Ureter (tissue), 1 donor: ENCODE data around the gene TEF. TPM values are rescaled to one million over a fixed set of nuclear protein-coding genes. Genes with fewer than 3 reads are reported as not detected.

Experiments
- DNase-seq: peaks from one replicate; pipeline ENCODE4 v3.0.0-alpha.2; 2020; ENCODE audit warnings: low spot score
- total RNA-seq: library from RNA; stranded (reverse); gene quantifications from one replicate; pipeline ENCODE4 v1.2.4, GENCODE V29; 2023
- donor health status: DM: yes; HTN: yes; CAD: no.

TEF gene, protein sequence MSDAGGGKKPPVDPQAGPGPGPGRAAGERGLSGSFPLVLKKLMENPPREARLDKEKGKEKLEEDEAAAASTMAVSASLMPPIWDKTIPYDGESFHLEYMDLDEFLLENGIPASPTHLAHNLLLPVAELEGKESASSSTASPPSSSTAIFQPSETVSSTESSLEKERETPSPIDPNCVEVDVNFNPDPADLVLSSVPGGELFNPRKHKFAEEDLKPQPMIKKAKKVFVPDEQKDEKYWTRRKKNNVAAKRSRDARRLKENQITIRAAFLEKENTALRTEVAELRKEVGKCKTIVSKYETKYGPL
- total RNA-seq: 27.5 TPM

DNA sequence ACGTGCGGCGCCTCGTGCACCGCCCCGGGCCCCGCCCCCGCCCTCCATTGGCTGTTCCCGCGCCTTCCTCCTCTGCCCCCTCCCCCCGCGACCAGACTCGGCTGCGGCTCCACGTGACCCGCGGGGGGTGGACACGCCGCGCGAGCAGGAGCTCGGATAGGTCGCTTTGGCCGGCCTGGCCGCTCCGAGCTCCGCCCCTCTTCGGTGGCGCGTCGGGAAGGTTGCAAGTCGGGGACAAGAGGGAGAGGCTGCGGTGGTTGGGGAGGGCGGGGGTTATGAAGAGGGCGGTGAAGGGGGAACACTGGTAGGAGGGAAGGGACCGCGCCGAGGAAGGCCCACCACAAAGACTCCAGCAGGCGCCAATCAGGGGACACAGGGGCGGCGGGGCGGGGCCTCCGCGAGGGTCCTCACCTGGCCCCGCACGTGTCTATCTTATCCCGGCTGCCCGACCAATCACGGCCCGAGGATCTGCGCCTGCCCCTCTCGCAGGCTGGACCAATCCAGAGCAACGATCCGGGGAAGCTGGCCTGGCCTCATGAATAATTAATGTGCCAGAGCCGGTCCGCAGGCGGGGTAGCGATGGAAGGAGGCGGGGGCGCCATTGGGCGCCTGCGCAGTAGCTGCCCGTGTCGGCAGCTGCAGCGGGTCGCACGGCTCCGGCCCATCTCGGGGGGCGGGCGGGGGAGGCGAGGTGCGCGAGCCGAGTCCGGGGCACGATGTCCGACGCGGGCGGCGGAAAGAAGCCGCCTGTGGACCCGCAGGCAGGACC is at the start of gene TEF:
Gene TEF (plus strand): TSS at position 614 of the 769 bp plus-strand sequence. CDS start 103 bp downstream, at position 717.
- DNase-seq: peak; percentile 99

DNA sequence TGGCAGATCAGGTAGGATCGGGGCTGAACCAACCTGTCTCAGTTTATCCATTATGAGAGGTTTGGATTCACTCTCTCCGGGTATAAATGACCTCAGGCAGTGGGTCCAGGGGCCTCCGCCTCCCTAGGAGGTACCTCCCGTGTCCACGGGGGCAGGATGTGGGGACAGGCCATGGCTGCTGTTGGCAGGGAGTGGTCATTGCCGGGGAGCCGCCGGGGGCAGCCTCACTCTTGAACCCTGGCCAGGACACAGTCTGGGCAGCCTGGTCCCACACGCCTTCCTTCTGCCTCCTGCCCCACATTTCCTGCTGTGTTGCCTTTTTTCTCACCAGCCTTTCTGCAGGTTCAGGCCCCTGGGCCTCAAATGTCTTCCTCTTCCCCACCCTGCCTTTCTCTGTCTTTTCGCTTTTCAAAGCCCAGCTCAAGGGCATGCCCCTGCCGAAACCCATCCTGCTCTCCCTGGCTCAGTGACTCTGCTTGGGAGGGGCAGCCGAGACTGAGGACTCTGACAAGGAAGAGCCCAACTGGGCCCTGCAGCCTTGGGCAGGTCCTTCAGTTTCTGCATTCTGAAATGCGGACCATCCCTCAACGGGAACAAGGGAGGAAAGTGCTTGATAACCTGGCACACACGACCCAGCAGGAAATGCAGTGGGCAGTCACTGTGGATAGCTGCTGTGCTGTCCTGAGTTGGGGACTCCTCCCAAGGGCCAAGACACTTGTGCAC is 49.4 kb upstream of the TEF start:
- DNase-seq: no peak

DNA sequence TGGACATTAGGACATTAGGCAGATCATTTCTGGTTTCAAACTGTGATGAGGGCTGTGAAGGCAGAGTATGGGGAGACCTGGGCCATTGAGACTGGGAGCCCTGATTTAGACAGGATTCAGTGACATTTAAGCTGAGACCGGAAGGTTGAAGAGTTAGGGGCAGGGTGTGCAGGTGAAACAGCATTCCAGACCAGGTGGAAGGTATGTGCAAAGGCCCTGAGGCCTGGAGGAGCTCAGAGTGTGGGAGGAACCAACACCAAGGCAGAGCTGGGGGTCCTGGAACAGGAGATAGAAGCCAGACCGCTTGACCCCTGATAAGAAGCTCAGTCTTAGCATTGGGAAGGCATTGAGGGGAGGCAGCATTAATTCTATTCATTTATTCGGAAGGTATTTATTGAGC is 47.9 kb upstream of the TEF start:
- DNase-seq: no peak

DNA sequence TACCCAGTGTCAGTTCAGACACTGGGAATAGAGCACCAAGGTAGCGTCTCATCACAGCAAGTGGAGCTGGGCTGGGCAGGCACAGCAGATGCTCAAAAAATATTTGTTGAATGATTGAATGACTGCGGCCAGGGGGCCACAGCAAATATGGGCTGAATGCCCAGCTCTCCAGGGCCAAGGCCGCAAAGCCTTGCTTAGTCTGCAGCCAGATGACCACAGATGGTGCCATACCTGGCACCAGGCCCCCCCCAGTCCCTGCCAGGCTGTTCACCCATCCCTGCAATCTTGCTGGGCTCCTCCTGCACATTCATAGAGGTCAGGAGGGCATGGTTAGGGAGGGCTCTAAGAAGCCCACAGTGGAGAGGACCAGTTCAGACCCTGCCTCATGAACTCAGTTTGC is 47.5 kb upstream of the TEF start:
- DNase-seq: no peak

DNA sequence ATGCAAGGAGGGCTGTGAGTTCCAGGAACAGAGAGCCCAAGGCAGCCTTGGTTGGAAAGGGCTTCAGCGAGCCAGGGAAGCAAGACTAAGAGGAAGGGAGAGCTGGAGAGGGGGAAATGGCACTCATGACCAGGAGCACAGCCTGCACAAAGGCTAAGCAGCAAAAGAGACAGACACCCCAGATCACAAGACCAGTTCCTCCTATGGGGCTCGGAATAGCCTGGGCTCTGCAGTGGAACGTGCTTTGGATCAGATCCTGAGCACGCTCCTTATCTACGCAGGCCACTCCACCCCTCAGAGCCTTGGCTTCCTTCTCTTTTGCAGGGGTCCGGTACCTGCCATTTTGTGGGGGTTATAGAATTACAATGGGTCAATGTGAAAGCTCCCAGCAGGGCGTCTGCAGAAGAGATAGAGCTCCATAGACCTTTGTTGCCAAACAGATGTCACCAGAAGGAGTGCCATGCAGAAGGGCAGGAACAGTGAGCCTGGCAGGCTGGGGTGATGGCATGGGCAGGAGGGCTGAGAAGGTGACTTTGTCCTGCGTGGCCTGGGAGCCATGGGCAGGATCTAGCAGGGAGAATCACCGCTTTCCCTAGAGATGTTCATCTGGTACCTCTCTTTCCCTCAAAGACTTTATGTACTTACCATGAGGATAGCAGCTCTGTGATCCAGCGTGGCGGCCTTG is 46.6 kb upstream of the TEF start:
- no peak for DNase-seq

DNA sequence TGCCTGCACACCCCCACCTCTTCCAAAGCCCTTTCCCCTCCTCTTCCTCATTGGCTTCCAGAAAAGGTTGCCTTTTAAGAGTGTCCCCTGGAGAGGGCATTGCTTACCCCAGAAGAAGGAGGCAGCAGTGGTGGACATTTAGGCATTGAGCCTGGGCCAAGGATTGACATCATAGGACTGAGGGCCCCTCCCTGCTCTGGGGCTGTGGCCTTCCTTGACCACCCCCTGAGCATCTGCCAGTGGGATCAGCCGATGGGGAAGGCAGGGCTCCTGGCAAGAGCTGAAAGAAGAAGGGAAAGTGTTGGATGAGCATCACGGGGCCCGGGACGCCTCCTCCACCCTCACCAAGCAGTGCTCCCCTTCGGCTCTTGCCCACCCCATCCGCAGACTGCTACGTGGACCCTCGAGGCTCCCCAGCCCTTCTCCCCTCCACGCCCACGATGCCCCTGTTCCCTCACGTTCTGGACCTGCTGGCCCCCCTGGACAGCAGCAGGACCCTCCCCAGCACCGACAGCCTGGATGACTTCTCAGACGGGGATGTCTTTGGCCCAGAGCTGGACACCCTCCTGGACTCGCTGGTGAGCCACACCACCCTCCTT is 43.0 kb upstream of the TEF start:
- DNase-seq: no peak

DNA sequence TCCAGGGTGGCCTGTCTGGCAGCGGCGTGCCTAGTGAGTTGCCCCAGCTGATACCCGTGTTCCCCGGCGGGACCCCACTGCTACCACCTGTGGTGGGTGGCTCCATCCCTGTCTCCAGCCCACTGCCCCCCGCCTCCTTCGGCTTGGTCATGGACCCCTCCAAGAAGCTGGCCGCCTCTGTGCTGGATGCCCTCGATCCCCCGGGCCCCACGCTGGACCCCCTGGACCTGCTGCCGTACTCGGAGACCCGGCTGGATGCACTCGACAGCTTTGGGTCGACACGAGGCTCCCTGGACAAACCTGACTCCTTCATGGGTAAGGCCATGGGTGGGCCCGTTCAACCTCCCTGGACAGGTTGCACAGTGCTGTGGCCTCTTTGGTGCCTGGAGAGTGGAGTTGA is 41.9 kb upstream of the TEF start:
- no peak for DNase-seq

DNA sequence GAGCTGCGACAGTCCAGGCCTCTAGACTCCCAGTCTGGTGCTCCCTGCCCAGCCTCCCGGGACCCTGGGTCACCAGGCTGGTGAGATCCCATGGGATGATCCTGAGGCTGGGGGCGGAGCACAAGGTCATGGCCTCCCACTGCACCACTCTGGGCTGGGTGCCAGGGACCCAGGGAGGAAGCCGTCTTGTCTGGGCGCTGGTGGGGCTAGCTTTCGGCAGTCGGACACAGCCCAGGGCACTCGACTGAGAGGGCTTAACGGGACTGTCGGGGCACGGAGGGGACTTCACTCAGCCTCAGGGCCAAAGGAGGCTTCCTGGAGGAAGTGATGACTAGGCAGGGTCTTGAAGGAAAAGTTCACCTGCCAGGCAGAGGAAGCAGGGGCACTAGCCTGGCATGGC is 41.4 kb upstream of the TEF start:
- DNase-seq: no peak

DNA sequence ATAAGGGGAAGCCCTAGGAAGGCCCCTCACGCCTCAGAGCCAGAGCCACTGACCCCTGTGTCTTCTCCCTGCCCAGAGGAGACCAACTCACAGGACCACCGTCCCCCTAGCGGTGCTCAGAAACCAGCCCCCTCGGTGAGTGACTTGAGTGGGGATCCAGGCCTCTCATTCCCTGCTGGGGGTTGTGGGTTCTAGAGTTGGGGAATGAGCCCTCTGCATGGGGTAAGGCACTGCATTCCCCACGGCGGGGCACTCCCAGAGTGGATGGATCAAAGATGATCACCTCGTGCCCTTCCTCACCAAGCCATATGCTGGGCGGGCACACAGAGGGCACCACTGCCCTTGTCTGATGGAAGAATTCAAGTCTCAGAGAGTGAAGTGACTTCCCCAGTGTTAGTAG is 40.7 kb upstream of the TEF start:
- DNase-seq: no peak

DNA sequence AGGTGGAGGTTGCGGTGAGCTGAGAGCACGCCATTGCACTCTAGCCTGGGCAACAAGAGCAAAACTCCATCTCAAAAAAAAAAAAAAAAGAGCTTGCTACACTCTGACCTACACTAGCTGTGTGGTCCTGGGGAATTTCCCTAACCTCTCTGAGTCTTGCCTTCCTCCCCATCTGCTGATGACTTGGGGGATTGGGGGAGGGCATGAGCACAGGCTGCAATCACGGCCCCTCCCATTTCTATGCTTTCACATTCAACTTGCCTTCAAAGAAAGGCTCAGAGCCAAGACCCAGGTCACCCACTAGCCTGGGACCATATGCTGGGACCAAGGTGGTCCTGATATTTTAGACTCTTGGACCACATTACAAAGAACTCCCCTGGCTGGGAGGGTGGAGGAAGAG is 39.8 kb upstream of the TEF start:
- DNase-seq: no peak

DNA sequence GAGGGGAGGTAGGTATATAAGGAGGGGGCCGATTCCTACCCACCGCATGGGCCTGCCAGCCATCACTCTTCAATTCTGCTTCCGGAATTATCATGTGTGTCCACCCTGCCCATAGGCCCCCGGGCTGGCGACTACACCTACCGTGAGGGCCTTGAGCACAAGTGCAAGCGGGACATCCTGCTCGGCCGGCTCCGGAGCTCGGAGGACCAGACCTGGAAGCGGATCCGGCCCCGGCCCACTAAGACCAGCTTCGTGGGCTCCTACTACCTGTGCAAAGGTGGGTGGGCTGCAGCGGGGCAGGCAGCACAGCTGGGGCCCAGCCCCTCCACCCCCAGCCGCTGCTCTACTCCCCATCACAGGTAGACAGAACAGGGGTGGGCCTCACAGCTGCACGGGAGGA is 38.4 kb upstream of the TEF start:
- no peak for DNase-seq

DNA sequence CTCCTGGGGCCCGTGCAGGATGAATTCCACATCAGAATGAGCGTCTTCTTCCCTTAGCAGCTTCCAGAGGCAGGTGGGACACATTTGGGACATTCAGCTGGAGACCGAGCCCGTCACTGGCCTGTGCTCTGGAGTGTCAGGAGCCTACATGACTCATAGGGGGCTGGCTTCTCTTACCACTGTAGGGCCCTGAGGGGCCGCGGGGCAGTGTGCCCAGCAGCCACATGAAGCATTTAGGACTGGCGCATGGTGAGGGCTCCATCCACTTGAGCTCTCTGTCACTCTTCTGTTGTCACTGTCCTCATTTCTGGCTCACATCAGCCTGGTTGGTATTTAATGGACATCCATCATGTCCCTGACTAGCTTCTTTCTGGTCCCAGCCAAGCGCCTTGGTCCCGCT is 38.0 kb upstream of the TEF start:
- DNase-seq: no peak

DNA sequence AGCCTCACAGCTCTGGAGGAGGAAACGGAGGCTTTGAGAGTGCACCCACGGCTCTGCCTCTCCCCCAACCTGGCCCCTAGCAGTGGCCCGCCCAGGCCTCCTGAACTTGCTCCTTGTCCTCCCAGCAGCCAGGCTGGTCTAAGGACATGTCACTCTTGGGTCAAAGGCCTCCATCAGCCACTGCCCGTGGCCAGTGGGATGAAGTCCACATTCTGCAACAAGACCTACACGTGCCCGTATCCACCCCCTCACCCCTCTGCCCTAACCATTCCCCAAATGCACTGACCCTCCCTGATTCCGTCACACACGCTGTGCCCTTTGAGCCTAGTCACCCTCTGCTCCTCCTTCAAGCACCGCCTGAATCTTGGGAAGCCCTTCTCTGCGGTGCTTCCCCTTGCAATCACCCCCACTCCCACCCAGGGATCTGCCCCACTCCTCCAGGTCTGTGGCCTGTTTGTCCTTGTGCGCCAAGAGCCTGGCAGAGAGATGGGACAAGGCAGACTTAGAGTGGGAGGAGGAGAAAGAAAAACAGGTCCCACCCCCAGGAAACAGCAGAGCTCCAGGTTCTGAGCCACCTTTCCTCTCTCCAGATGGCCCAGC is 37.5 kb upstream of the TEF start:
- no peak for DNase-seq

DNA sequence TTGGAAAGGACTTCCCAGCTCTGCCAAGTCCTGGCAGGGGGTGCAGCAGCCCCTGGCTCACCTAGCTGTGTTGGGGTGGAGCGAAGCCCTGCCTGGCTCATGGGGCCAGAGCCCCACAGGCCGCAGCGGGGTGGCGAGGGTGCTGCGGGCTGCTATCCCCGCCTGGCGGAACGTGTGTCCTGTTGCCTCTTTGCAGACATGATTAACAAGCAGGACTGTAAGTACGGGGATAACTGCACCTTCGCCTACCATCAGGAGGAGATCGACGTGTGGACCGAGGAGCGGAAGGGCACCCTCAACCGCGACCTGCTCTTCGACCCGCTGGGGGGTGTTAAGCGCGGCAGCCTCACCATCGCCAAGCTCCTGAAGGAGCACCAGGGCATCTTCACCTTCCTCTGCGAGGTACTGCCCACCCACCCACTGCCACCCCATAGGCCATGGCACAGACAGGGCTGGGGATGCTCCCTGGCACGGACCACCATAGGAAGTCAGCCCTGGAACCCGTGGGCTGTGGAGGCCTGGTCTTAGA is 35.9 kb upstream of the TEF start:
- DNase-seq: no peak

DNA sequence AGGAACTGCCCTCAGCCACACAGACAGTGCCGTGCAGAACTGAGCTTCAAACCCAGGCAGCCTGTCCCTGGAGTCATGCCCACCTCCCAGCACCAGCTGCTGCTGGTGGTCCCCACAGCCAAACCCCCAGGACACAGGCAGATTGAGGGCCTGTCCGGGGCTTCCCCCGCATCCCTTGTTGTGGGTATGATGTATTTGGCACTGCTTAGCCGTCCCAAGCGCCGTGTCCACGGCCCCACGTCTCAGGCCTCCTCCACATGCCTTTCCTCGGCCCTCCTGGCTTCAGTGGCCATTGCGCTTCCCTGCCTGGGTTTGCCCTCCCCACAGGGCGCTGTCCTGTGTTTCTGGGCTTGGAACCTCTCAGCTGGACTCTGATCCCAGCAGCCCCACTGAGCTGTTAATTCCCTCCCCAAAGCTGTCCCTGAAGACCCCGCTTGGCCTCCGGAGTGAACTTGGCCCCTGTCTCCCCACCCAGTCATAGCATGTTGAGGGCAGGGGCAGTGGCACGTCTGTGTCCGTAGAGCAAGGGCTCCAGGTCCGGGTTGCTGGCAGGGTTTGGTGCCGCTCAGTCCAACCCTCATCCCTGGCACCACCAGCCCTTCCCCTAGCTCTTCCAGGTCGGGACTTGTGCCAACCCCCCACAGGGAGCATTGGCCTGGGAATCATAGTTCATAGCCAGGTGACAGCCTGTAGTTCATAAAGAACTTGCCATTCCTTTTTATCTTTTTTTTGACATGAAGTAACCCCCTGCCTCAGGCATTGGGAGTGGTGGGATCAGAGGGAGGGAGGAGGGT is 34.5 kb upstream of the TEF start:
- no peak for DNase-seq

DNA sequence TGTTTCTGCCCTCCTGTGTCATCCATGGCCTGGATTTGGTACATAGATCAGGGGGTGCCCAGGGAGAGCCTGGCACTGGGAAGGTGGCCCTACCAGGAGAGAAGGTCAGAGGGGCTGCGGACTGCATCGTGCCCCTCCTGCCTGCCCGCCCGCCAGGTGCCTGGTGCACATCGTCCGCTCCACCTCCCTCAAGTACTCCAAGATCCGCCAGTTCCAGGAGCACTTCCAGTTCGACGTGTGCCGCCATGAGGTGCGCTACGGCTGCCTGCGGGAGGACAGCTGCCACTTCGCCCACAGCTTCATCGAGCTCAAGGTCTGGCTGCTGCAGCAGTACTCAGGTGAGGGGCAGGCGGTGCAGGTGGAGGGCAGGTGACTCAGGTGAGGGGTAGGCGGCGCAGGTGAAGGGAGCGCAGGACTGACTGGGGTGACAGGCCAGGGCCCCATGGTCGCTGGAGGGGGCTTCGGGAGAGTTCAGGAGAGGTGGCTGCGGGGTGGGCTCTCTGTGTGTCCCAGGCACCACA is 32.7 kb upstream of the TEF start:
- no peak for DNase-seq

DNA sequence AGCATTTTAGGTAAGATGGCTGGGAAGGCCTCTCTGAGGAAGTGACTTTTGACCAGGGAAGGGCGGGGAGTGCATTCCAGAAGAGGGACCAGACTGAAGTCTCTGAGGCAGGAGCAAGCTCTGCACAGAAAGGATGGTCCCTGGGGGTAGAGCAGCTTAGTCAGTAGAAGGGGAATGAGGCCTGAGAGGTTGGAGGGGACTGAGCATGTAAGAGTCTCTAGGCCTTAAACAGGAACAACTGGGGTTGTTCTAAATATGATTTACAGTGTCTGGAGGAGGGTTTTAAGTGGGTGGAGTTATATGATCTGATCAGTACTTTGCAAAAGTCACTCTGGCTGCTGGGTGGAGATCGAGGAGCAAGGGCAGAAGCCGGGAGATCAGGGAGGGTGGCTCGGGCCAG is 31.7 kb upstream of the TEF start:
- no peak for DNase-seq

DNA sequence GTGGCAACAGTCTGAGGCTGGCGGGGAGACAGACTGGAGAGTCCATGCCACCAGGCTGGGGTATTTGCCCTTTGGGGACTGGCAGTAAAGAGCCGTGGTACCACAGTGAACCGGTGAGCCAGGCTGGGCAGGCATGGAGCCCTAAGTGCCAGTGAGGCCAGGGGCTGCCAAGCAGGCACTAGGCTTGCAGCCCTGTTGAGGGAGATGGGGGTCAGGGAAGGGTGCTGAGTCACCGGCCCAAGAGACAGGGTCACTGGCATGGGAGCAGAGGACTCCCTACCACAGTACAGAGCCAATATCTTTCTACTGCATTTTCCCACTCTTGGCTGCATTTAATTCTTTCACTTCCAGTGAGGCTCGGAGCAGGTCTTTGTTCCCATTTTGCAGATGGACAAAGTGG is 30.7 kb upstream of the TEF start:
- DNase-seq: no peak

DNA sequence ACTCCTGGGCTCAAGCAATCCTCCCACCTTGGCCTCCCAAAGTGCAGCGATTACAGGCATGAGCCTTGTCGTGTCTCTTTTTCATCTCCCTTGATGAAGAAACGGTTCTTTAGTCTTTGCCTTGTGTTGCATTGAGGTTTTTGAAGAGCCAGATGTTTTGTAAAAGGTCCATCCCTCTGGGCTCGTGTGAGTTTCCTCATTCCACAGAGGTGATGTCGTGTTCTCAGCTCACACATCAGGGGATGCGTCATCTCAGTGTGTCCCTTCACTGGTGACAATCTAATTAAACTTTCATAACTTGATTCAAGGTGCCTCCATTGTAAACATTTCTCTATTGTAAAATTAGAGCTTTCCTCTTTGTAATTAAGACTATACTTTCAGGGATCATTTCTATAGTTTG is 29.7 kb upstream of the TEF start:
- no peak for DNase-seq
